BLaER1 treated with 17β-estradiol and CSF1 and Interleukin-3, amounts not matched to agents 10 nM and 100 nM (cell line): ENCODE results near the gene SH3BGRL3.
"Not testable (repeated sequence)": the region's sequence is repeated elsewhere in the genome, so short reads cannot be mapped to it uniquely, and the experiment has no call there.

ENCODE experiments used
- H3K27ac ChIP-seq, 11 experiments: shearing (Covaris generic); formaldehyde crosslinking; 2 replicates each; pipeline ENCODE4 v1.8.1; 2022
- H3K27me3 ChIP-seq, 11 experiments: shearing (Covaris generic); formaldehyde crosslinking; 2 replicates each; pipeline ENCODE4 v1.8.1; 2022
- H3K36me3 ChIP-seq, 11 experiments: shearing (Covaris generic); formaldehyde crosslinking; 2 replicates each; pipeline ENCODE4 v1.8.1; 2022
- H3K4me1 ChIP-seq, 10 experiments: shearing (Covaris generic); formaldehyde crosslinking; 2 replicates each; pipeline ENCODE4 v1.8.1; 2022
- H3K4me2 ChIP-seq, 11 experiments: shearing (Covaris generic); formaldehyde crosslinking; 2 replicates each; pipeline ENCODE4 v1.8.1; 2022
- H3K4me3 ChIP-seq, 10 experiments: shearing (Covaris generic); formaldehyde crosslinking; 2 replicates each; pipeline ENCODE4 v1.8.1; 2022
- H3K9ac ChIP-seq, 11 experiments: shearing (Covaris generic); formaldehyde crosslinking; 2 replicates each; pipeline ENCODE4 v1.8.1; 2022
- H3K9me3 ChIP-seq, 11 experiments: shearing (Covaris generic); formaldehyde crosslinking; replicated peaks in 1 of 11; 2 replicates each; pipeline ENCODE4 v1.8.1; 2022
- H4K20me1 ChIP-seq, 11 experiments: shearing (Covaris generic); formaldehyde crosslinking; 2 replicates each; pipeline ENCODE4 v1.8.1; 2022
- Cebpa-rat ChIP-seq, 11 experiments: shearing (Covaris generic); IDR thresholded peaks; 2 replicates each; pipeline ENCODE4 v1.8.1; 2022

SH3BGRL3 gene

GRCh38 chr1:26279456-26280332, at the start of gene SH3BGRL3:
SH3BGRL3 (plus strand) TSS chr1:26280086; CDS start chr1:26280156, 70 bp downstream.
- Histone ChIP-seq H3K4me2 (peak within 1 kb of the TSS; percentile 94 to 100 (median 98)), H3K9ac (peak within 1 kb of the TSS; percentile 89 to 99 (median 97)), H3K4me3 (peak within 1 kb of the TSS; percentile 84 to 96 (median 90)), H4K20me1 (peaks cover 6 to 48% (median 30%) of the 10 kb centered on the region in 11 experiments; a peak in 17 of 22 replicates), H3K27ac (peak within 1 kb of the TSS; percentile 72 to 99 (median 95)), H3K27me3 (no peaks in the 10 kb centered on the region), H3K36me3 (peaks cover 34 to 70% (median 59%) of the 10 kb centered on the region in 11 experiments), H3K4me1 (peaks cover 85 to 93% (median 89%) of the 10 kb centered on the region in 10 experiments), H3K9me3 (no peaks in the 10 kb centered on the region)
- TF ChIP-seq Cebpa-rat (IDR thresholded peaks at IDR 0.05), result no peak

GRCh38 chr1:26230682-26231081, 49.2 kb upstream of the SH3BGRL3 start:
- not testable (repeated sequence) for H3K4me3 ChIP-seq, H3K27ac ChIP-seq, H4K20me1 ChIP-seq, H3K9ac ChIP-seq, H3K36me3 ChIP-seq, H3K4me2 ChIP-seq
- H3K27me3 ChIP-seq, result peaks cover 8 to 16% (median 13%) of the 10 kb centered on the region in 11 experiments
- peaks cover 12 to 27% (median 22%) of the 10 kb centered on the region in 10 experiments for H3K4me1 ChIP-seq
- H3K9me3 ChIP-seq, result peaks cover 0 to 10% (median 0%) of the 10 kb centered on the region in 11 experiments; a peak in 2 of 22 replicates

GRCh38 chr1:26233903-26234643, 45.8 kb upstream of the SH3BGRL3 start, which contains the start of gene CEP85:
CEP85 (plus strand) TSS chr1:26234200; CDS start chr1:26239784, 5,584 bp downstream.
- peaks cover 0 to 33% (median 9%) of the 10 kb centered on the region in 11 experiments; a peak in 6 of 22 replicates for H4K20me1 ChIP-seq
- H3K4me3 ChIP-seq, result peak within 1 kb of the TSS; percentile 63 to 92 (median 80)
- peaks cover 0 to 10% (median 0%) of the 10 kb centered on the region in 11 experiments; a peak in 2 of 22 replicates for H3K9me3 ChIP-seq
- H3K27ac ChIP-seq, result peak within 1 kb of the TSS; percentile 37 to 88 (median 85); a peak in 21 of 22 replicates
- TF ChIP-seq Cebpa-rat (IDR thresholded peaks at IDR 0.05), result no peak
- H3K36me3 ChIP-seq, result peaks cover 0 to 27% (median 6%) of the 10 kb centered on the region in 11 experiments; a peak in 7 of 22 replicates
- peak within 1 kb of the TSS; percentile 74 to 90 (median 81) for H3K4me2 ChIP-seq
- H3K4me1 ChIP-seq, result peaks cover 28 to 45% (median 37%) of the 10 kb centered on the region in 10 experiments
- H3K9ac ChIP-seq, result peak within 1 kb of the TSS; percentile 83 to 92 (median 87)
- H3K27me3 ChIP-seq, result no peaks in the 10 kb centered on the region

GRCh38 chr1:26234644-26235370, 45.1 kb upstream of the SH3BGRL3 start:
- TF ChIP-seq Cebpa-rat (IDR thresholded peaks at IDR 0.05), result no peak
- H3K36me3 ChIP-seq, result peaks cover 2 to 34% (median 10%) of the 10 kb centered on the region in 11 experiments; a peak in 19 of 22 replicates
- peaks cover 28 to 45% (median 37%) of the 10 kb centered on the region in 10 experiments for H3K4me1 ChIP-seq

GRCh38 chr1:26237230-26237966, 42.5 kb upstream of the SH3BGRL3 start:
- TF ChIP-seq Cebpa-rat (IDR thresholded peaks at IDR 0.05), result no peak
- Histone ChIP-seq H3K9ac (no peak overlapping the region), H3K27me3 (no peaks in the 10 kb centered on the region), H3K4me2 (peak overlapping the region in 10 of 11 experiments; percentile 1 to 88 (median 72); a peak in 17 of 22 replicates), H3K4me1 (peaks cover 28 to 40% (median 37%) of the 10 kb centered on the region in 10 experiments), H4K20me1 (peaks cover 0 to 57% (median 22%) of the 10 kb centered on the region in 11 experiments; a peak in 11 of 22 replicates), H3K9me3 (no peaks in the 10 kb centered on the region), H3K4me3 (no peak overlapping the region), H3K36me3 (peaks cover 4 to 60% (median 36%) of the 10 kb centered on the region in 11 experiments; a peak in 20 of 22 replicates), H3K27ac (peak overlapping the region in 4 of 11 experiments; percentile 3 to 46 (median 20); a peak in 2 of 22 replicates)

More at GRCh38 chr1:26234644-26235370, 45.1 kb upstream of the SH3BGRL3 start:
- H3K4me2 ChIP-seq, result peak overlapping the region; percentile 71 to 90 (median 77)
- H4K20me1 ChIP-seq, result peaks cover 0 to 39% (median 16%) of the 10 kb centered on the region in 11 experiments; a peak in 9 of 22 replicates
- H3K27ac ChIP-seq, result peak overlapping the region; percentile 37 to 88 (median 85); a peak in 21 of 22 replicates
- peaks cover 0 to 10% (median 0%) of the 10 kb centered on the region in 11 experiments; a peak in 2 of 22 replicates for H3K9me3 ChIP-seq
- peak overlapping the region; percentile 83 to 92 (median 87) for H3K9ac ChIP-seq
- no peaks in the 10 kb centered on the region for H3K27me3 ChIP-seq
- peak overlapping the region; percentile 63 to 92 (median 80) for H3K4me3 ChIP-seq

GRCh38 chr1:26239936-26240335, 40.0 kb upstream of the SH3BGRL3 start:
- no peak overlapping the region for H3K9ac ChIP-seq
- H3K9me3 ChIP-seq, result no peaks in the 10 kb centered on the region
- H4K20me1 ChIP-seq, result peaks cover 0 to 59% (median 24%) of the 10 kb centered on the region in 11 experiments; a peak in 11 of 22 replicates
- H3K27ac ChIP-seq, result no peak overlapping the region
- no peaks in the 10 kb centered on the region for H3K27me3 ChIP-seq
- no peak overlapping the region for H3K4me2 ChIP-seq
- TF ChIP-seq Cebpa-rat (IDR thresholded peaks at IDR 0.05), result no peak
- no peak overlapping the region for H3K4me3 ChIP-seq
- peaks cover 21 to 85% (median 61%) of the 10 kb centered on the region in 11 experiments for H3K36me3 ChIP-seq
- peaks cover 19 to 33% (median 30%) of the 10 kb centered on the region in 10 experiments for H3K4me1 ChIP-seq

GRCh38 chr1:26252718-26253117, 27.2 kb upstream of the SH3BGRL3 start:
- H3K9ac ChIP-seq, result no peak overlapping the region
- no peaks in the 10 kb centered on the region; a peak in 1 of 22 replicates for H3K9me3 ChIP-seq
- no peak overlapping the region for H3K4me2 ChIP-seq
- H3K4me3 ChIP-seq, result no peak overlapping the region
- TF ChIP-seq Cebpa-rat (IDR thresholded peaks at IDR 0.05), result no peak
- peaks cover 54 to 100% (median 97%) of the 10 kb centered on the region in 11 experiments for H3K36me3 ChIP-seq
- peaks cover 0 to 27% (median 9%) of the 10 kb centered on the region in 11 experiments; a peak in 8 of 22 replicates for H4K20me1 ChIP-seq
- no peak overlapping the region for H3K27ac ChIP-seq
- H3K27me3 ChIP-seq, result no peaks in the 10 kb centered on the region
- no peaks in the 10 kb centered on the region for H3K4me1 ChIP-seq
